Tibial artery (tissue), 4 donors: ENCODE data around the gene WDHD1.
"Not testable (repeated sequence)": the region's sequence is repeated elsewhere in the genome, so short reads cannot be mapped to it uniquely, and the experiment has no call there.

Experiments
- DNase-seq, 2 donors: peaks; one replicate each; pipeline ENCODE4 v3.0.0-alpha.2; 2019
- H3K27ac ChIP-seq, 2 donors: fragments of 200-600 bp; sonication (generic) in 1 of 2; 1 replicate in 1 of 2; 2 replicates in 1 of 2; pipeline ENCODE4 v1.5.1; 2018 to 2019; ENCODE audit warnings: mild to moderate bottlenecking in 1 of 2
- H3K27me3 ChIP-seq, 2 donors: fragments of 200-600 bp; sonication (generic) in 1 of 2; one replicate each; pipeline versions ENCODE4 v1.5.1 to v1.6.0; 2016 to 2019
- H3K36me3 ChIP-seq, 3 donors: fragments of 200-600 bp; sonication (generic) in 2 of 3; one replicate each; pipeline ENCODE4 v1.5.1; 2016 to 2019; ENCODE audit warnings: mild to moderate bottlenecking in 2 of 3
- H3K4me1 ChIP-seq, 4 donors: fragments of 200-600 bp; sonication (generic) in 2 of 4; 1 replicate in 3 of 4; 2 replicates in 1 of 4; pipeline ENCODE4 v1.5.1; 2016 to 2019
- H3K4me3 ChIP-seq, 2 donors: fragments of 200-600 bp; sonication (generic) in 1 of 2; 1 replicate in 1 of 2; 2 replicates in 1 of 2; pipeline ENCODE4 v1.5.1; 2018 to 2019; ENCODE audit warnings: mild to moderate bottlenecking in 2 of 2
- H3K9me3 ChIP-seq, 3 donors: fragments of 200-600 bp; sonication (generic) in 1 of 3; one replicate each; pipeline ENCODE4 v1.5.1; 2016 to 2019
- CTCF ChIP-seq, 2 experiments: fragments of 200-600 bp in 1 of 2; fragments of 450-650 bp in 1 of 2; IDR thresholded peaks; one replicate each; pipeline ENCODE4 v1.5.1; 2017 to 2019; ENCODE audit warnings: antibody characterized with exemption in 2 of 2, mild to moderate bottlenecking in 1 of 2, moderate library complexity in 1 of 2
- intact Hi-C: fragments of 100-400 bp; cut with DNase I; formaldehyde crosslinking; loops from one replicate; pipeline ENCODE4 v1.15.0; 2023; ENCODE audit warnings: low total_unique reads

Gene WDHD1

GRCh38 chr14:54974788-54975414, 52.0 kb downstream of the WDHD1 start:
- H3K9me3 ChIP-seq, result no peaks in the 10 kb centered on the region
- no peak for DNase-seq
- no peaks in the 10 kb centered on the region for H3K27me3 ChIP-seq
- intact Hi-C loops, result no loop called here
- no peak overlapping the region for H3K4me3 ChIP-seq
- no peak overlapping the region for H3K27ac ChIP-seq
- peaks cover 0 to 4% (median 0%) of the 10 kb centered on the region in 4 donors for H3K4me1 ChIP-seq
- TF ChIP-seq CTCF (IDR thresholded peaks at IDR 0.05), result no peak
- H3K36me3 ChIP-seq, result no peaks in the 10 kb centered on the region

- Histone ChIP-seq H3K4me3 (no peak overlapping the region), H3K4me1 (no peaks in the 10 kb centered on the region), H3K9me3 (no peaks in the 10 kb centered on the region), H3K36me3 (no peaks in the 10 kb centered on the region), H3K27me3 (no peaks in the 10 kb centered on the region), H3K27ac (no peak overlapping the region)
- DNase-seq, result no peak
- no peak for TF ChIP-seq CTCF (IDR thresholded peaks at IDR 0.05)
- intact Hi-C loops, result no loop called here
These were observed 59.4 kb downstream of the WDHD1 start for GRCh38 chr14:54967496-54967895.

GRCh38 chr14:54955143-54955542, 71.8 kb downstream of the WDHD1 start:
- no peaks in the 10 kb centered on the region for H3K9me3 ChIP-seq
- no peak for DNase-seq
- intact Hi-C loops, result no loop called here
- H3K36me3 ChIP-seq, result no peaks in the 10 kb centered on the region
- H3K4me1 ChIP-seq, result no peaks in the 10 kb centered on the region
- no peaks in the 10 kb centered on the region for H3K27me3 ChIP-seq
- no peak overlapping the region for H3K4me3 ChIP-seq
- TF ChIP-seq CTCF (IDR thresholded peaks at IDR 0.05), result no peak
- no peak overlapping the region for H3K27ac ChIP-seq

GRCh38 chr14:54953609-54954008, 73.3 kb downstream of the WDHD1 start:
- DNase-seq, H3K27ac ChIP-seq, intact Hi-C loops: not testable (repeated sequence)

GRCh38 chr14:54952803-54953202, 74.1 kb downstream of the WDHD1 start:
- H3K9me3 ChIP-seq, intact Hi-C loops, H3K27me3 ChIP-seq, DNase-seq, H3K36me3 ChIP-seq, H3K4me3 ChIP-seq, H3K4me1 ChIP-seq, H3K27ac ChIP-seq: not testable (repeated sequence)

More at GRCh38 chr14:54953609-54954008, 73.3 kb downstream of the WDHD1 start:
- not testable (repeated sequence) for H3K9me3 ChIP-seq, H3K27me3 ChIP-seq, H3K36me3 ChIP-seq, H3K4me1 ChIP-seq, H3K4me3 ChIP-seq

- no peak overlapping the region for H3K4me3 ChIP-seq
- no peaks in the 10 kb centered on the region for H3K36me3 ChIP-seq
- H3K4me1 ChIP-seq, result no peaks in the 10 kb centered on the region
- DNase-seq, result no peak
- H3K9me3 ChIP-seq, result no peaks in the 10 kb centered on the region
- no peak for TF ChIP-seq CTCF (IDR thresholded peaks at IDR 0.05)
- no peak overlapping the region for H3K27ac ChIP-seq
- intact Hi-C loops, result no loop called here
- H3K27me3 ChIP-seq, result no peaks in the 10 kb centered on the region
These were observed 79.7 kb downstream of the WDHD1 start for GRCh38 chr14:54947230-54947629.

- Histone ChIP-seq H3K4me1 (no peaks in the 10 kb centered on the region), H3K4me3 (no peak overlapping the region), H3K36me3 (no peaks in the 10 kb centered on the region), H3K9me3 (no peaks in the 10 kb centered on the region), H3K27me3 (no peaks in the 10 kb centered on the region), H3K27ac (no peak overlapping the region)
- no peak for TF ChIP-seq CTCF (IDR thresholded peaks at IDR 0.05)
- intact Hi-C loops, result no loop called here
- no peak for DNase-seq
These were observed 80.4 kb downstream of the WDHD1 start for GRCh38 chr14:54946500-54946899.
